ENCODE results near the gene GABRR2. TPM values are rescaled to one million over a fixed set of nuclear protein-coding genes. Genes with fewer than 3 reads are reported as not detected.

Gene GABRR2
- total RNA-seq, 4 donors from 2014 or later: 0.27 to 0.62 TPM; not detected in 2

DNA sequence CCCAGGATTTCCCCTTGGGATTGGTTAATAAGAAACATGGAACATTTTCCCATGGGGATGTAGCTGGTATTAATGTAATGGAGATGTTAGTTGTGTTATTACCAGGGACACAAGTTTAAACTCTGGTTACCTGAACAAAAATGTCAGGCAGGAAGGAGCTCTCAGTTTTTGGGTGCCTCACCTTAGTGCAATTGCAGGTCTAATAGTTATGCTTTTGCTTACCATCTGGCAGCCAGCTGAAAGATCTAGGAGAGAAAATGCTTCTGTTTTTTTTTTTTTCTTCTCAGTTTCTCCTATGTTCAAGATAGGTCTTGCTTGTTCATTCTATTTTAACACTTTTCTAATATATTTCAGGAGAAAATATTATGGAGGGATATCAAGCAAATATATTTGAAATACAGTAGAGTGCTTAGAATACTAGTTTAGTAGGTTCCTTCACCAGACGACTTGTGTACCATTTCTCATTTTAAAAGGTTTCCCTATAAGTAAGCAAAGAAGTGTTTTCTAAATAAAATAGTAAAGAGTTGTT lies 41.6 kb upstream of the GABRR2 start:
- TF ChIP-seq POLR2A (IDR thresholded peaks at IDR 0.05): no peak
- TF ChIP-seq, protein P1, sequence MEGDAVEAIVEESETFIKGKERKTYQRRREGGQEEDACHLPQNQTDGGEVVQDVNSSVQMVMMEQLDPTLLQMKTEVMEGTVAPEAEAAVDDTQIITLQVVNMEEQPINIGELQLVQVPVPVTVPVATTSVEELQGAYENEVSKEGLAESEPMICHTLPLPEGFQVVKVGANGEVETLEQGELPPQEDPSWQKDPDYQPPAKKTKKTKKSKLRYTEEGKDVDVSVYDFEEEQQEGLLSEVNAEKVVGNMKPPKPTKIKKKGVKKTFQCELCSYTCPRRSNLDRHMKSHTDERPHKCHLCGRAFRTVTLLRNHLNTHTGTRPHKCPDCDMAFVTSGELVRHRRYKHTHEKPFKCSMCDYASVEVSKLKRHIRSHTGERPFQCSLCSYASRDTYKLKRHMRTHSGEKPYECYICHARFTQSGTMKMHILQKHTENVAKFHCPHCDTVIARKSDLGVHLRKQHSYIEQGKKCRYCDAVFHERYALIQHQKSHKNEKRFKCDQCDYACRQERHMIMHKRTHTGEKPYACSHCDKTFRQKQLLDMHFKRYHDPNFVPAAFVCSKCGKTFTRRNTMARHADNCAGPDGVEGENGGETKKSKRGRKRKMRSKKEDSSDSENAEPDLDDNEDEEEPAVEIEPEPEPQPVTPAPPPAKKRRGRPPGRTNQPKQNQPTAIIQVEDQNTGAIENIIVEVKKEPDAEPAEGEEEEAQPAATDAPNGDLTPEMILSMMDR (IDR thresholded peaks at IDR 0.05): no peak
- 56% methylated on average over 1 of the region's 1 CpG for WGBS, 2 donors
- DNase-seq (ENCODE audit: low spot score in 2 of 2): no peak
- intact Hi-C loops (cut with DNase I; ENCODE audit: low total_unique reads): no loop called here
- H3K4me3 ChIP-seq (ENCODE audit: low read depth, poor library complexity, severe bottlenecking): no peak overlapping the region

DNA sequence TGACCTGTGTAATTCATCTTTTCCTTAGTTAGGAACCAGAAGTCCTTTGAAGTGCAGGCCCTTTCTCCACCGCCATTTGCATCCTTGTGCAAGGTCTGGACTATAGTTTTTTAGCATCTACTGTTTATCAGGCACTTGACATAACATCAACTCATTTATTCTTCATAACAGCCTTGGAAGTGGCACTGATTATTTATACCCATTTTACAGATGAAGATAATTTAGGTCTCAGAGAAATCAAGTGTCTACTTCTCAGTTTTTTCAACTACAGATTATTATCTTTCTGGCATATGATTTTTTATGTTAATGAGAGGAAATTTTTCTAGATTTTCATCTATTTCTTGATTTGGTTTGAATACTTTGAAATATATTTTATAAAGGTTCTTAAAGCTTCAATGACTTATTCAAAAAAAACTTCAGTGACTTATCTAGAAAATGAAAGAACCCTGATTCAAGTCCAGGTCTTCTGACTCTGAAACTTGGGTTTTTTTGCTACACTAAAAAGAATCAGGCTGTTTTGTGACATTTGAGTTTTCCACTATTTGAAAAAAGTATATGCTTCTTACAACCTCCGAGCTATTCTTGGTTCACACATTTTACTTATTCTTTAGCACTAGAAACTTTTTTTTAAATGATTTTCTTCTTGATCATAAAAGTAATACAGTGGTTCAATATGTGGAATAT lies 40.6 kb upstream of the GABRR2 start:
- no peak for TF ChIP-seq POLR2A (IDR thresholded peaks at IDR 0.05)
- TF ChIP-seq, protein P1 (IDR thresholded peaks at IDR 0.05): no peak
- H3K4me3 ChIP-seq (ENCODE audit: low read depth, poor library complexity, severe bottlenecking): no peak overlapping the region
- WGBS, 2 donors: 78 to 90% methylated on average over 2 of the region's 2 CpGs
- intact Hi-C loops (cut with DNase I; ENCODE audit: low total_unique reads): no loop called here
- no peak for DNase-seq (ENCODE audit: low spot score in 2 of 2)

DNA sequence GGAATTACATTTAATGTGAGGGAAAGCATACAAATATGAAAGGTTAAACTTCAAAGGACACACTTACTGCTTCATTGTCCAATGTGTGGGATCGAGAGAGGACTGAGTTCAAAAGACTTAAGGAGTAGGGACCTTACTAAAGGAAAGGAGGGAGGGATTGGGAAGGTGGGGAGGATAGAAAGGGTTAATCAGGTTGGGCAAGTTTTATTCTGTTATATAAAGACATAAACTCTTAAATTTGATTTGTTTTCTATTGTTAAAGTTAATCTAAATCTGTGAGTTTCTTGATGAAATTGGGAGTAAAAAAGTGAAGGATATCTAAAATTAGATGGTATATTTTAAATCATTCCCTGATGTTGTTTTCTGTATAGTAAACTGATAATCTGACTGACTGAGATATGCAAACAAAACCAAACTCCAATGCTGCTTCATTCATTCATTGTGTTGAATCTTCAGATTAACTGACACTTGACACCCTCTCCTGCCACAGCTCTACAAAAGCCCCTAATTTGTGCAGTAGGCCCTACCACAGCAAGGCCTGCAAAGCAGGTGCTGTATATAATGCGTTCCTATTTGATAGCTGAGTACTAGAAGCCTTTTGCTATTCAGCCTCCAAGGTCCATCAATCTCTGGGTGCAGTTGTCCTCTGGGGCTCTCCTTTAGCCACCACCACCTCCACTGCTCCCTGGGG lies 38.7 kb upstream of the GABRR2 start:
- TF ChIP-seq POLR2A (IDR thresholded peaks at IDR 0.05): no peak
- TF ChIP-seq, protein P1 (IDR thresholded peaks at IDR 0.05): no peak

DNA sequence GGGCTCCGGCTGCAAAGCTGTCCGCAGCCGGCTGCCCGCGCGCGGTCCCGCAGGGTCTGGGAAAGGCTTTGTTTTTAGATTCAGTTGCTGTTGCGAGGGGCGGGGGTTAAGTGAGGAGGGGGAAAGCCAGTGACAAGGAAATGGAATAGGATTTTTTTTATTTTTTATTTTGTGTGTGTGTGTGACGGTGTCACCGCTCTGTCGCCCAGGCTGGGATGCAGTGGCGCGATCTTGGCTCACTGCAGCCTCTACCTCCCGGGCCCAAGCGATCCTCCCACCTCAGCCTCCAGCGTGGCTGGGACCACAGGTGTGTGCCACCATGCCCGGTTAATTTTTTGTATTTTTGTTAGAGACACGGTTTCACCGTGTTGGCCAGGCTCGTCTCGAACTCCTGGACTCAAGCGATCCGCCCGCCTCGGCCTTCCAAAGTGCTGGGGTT lies 38.0 kb upstream of the GABRR2 start:
- intact Hi-C loops (cut with DNase I; ENCODE audit: low total_unique reads): no loop called here

More for the DNA sequence above, 38.7 kb upstream of the GABRR2 start:
- intact Hi-C loops (cut with DNase I; ENCODE audit: low total_unique reads): no loop called here
- no peak for DNase-seq (ENCODE audit: low spot score in 2 of 2)
- WGBS, 2 donors: 64 to 79% methylated on average over 2 of the region's 2 CpGs
- no peak overlapping the region for H3K4me3 ChIP-seq (ENCODE audit: low read depth, poor library complexity, severe bottlenecking)

DNA sequence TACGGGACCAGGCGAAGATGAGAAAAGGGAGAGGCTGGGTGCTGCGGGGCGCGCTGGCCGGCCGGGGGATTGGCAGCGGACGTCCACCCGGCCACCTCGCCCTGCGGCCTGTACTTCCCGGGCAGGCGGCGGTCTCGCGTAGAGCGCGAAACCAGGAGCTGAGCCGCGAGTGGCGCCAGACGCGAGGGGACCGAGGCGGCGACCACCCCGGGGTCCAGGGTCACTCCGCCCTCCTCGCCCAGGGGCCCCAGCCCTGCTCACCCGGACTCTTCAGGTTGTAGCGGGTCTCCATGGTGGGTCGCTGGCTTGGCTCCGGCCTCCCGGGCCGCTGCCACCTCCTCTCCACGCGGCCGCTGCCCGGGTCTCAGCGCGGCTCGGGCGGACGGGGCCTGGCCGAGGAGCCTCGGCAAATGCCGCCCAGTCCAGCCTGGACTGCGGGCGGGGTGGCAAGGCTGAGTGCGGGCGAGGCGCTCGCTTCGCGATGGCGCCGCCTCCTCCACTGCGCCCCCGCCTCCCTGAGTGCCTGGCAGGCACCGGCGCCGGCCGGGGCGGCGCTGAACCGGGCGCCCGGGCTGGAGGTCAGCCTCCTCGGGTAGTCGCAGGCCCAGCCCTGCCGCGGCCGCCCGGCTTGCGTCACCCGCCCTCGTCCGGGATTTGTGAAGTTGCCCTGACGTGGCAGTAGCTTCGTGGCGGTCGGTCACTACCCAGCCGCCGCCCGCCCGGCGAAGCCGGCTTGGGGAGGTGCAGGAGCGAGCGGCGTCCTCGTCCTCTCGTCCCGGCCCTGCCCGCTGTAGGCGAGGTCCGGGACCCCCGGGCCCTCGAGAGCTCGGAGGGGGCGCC lies 37.4 kb upstream of the GABRR2 start, which contains the start of gene UBE2J1:
Gene UBE2J1, minus strand, starts transcription at position 445 of the 840 bp plus-strand sequence. Its CDS starts 153 bp downstream, at position 292.
- WGBS, 2 donors: 0% methylated on average over 38 to 50 of the region's 102 CpGs
- intact Hi-C loops (cut with DNase I; ENCODE audit: low total_unique reads): no loop called here
- TF ChIP-seq, protein P1 (IDR thresholded peaks at IDR 0.05): no peak
- peak in 1 of 2 donors; percentile 87 for TF ChIP-seq POLR2A (IDR thresholded peaks at IDR 0.05)
- peak; percentile 91 to 98 for DNase-seq (ENCODE audit: low spot score in 2 of 2)
- peak within 1 kb of the TSS; percentile 89 for H3K4me3 ChIP-seq (ENCODE audit: low read depth, poor library complexity, severe bottlenecking)

More for the DNA sequence above, 38.0 kb upstream of the GABRR2 start:
- no peak for DNase-seq (ENCODE audit: low spot score in 2 of 2)
- no peak for TF ChIP-seq POLR2A (IDR thresholded peaks at IDR 0.05)
- TF ChIP-seq, protein P1 (IDR thresholded peaks at IDR 0.05): no peak
- 47 to 49% methylated on average over 26 to 27 of the region's 27 CpGs for WGBS, 2 donors
- peak overlapping the region; percentile 89 for H3K4me3 ChIP-seq (ENCODE audit: low read depth, poor library complexity, severe bottlenecking)

Measured in lower leg skin (tissue), 4 donors.